Muscle of back (tissue), 11 donors: ENCODE measurements around the gene GSTM5. TPM values are rescaled to one million over a fixed set of nuclear protein-coding genes. Genes with fewer than 3 reads are reported as not detected.
"Not testable (repeated sequence)": the region's sequence is repeated elsewhere in the genome, so short reads cannot be mapped to it uniquely, and the experiment has no call there.

Experiments
- DNase-seq, 3 donors: peaks; one replicate each; pipeline versions ENCODE4 v3.0.0 to v3.0.0-alpha.2; 2013
- polyA plus RNA-seq, 10 donors: library from polyadenylated mRNA; unstranded; fragments of 120-200 nt; gene quantifications; one replicate each; pipeline ENCODE4 v1.2.1, GENCODE V29; 2013; ENCODE audit not compliant: insufficient read length in 10 of 10

The GSTM5 gene
- polyA plus RNA-seq, 10 donors: 7.3 to 42.1 (median 13.7) TPM

- not testable (repeated sequence) for DNase-seq
Observed at GRCh38 chr1:109694400-109694799, 17.7 kb upstream of the GSTM5 start.

DNA sequence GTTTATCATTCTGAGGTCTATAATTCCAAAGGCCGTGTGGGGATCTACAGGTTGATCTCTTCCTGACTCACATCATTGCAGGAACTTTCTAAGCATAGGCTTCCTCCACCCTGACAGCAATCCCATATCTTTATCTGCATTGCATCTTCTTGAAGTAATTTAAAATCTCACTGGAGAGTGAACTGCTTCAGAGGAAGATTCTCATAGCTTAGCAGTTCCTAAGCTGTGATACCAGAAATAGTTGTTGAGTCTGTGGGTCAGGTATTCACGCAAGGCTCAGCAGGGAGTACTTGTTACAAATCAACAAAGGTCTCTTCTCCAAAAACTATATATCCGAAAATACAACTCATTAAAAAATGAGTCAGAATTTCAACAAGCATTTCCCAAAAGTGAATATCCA, 16.9 kb upstream of the GSTM5 start:
- DNase-seq: not testable (repeated sequence)

DNA sequence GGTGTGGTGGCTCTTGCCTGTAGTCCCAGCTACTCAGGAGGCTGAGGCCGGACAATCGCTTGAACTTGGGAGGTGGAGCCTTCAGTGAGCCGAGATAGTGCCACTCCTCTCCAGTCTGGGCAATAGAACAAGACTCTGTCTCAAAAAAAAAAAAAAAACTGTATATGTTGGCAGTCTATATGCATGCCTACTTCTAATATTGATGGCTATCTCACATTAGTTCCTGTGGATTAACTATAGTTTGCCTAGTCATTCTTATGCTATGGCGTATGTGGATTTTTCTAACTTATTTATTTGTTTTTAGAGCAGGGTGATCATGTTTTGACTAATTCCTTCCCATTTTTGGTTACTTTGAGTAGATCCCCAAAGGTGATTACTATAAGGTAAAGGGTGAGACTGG, 15.0 kb upstream of the GSTM5 start:
- DNase-seq: no peak

- DNase-seq: not testable (repeated sequence)
Observed at GRCh38 chr1:109697861-109698260, 14.2 kb upstream of the GSTM5 start.

DNA sequence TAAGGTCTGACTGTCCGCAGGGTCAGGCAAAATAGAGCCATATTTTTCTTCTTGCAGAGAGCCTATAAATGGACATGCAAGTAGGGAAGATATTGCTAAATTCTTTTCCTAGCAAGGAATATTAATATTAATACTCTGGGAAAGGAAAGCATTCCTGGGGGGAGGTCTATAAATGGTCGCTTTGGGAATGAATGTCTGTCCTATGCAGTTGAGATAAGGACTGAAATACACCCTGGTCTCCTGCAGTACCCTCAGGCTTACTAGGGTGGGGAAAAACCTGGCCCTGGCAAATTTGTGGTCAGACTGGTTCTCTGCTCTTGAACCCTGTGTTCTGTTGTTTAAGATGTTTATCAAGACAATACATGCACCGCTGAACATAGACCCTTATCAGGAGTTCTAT, 9.1 kb upstream of the GSTM5 start:
- not testable (repeated sequence) for DNase-seq

GRCh38 chr1:109704173-109704572, 7.9 kb upstream of the GSTM5 start:
- DNase-seq: no peak

- DNase-seq: no peak
Observed at GRCh38 chr1:109705411-109705810, 6.6 kb upstream of the GSTM5 start.

- not testable (repeated sequence) for DNase-seq
Observed at GRCh38 chr1:109708949-109709348, 3.1 kb upstream of the GSTM5 start.

GRCh38 chr1:109709822-109710221, 2.2 kb upstream of the GSTM5 start:
- DNase-seq: not testable (repeated sequence)

GRCh38 chr1:109712321-109712864, 342 bp downstream of the GSTM5 start:
- no peak for DNase-seq

DNA sequence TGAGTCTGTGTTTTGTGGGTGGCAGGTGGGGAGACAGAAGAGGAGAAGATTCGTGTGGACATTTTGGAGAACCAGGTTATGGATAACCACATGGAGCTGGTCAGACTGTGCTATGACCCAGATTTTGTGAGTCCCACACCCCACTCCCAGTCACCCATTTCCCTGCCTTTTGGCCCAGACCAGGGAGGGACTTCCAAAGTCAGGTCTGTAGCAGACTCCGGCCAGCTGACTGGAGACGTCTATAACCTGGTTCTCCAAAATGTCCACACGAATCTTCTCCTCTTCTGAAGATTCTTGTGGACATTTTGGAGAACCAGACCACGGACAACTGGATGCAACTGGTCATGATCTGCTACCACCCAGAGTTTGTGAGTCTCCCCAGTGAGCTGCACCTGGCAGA, 1.6 kb downstream of the GSTM5 start:
- DNase-seq: no peak

- no peak for DNase-seq
Observed at GRCh38 chr1:109714661-109715372, 2.8 kb downstream of the GSTM5 start.

DNA sequence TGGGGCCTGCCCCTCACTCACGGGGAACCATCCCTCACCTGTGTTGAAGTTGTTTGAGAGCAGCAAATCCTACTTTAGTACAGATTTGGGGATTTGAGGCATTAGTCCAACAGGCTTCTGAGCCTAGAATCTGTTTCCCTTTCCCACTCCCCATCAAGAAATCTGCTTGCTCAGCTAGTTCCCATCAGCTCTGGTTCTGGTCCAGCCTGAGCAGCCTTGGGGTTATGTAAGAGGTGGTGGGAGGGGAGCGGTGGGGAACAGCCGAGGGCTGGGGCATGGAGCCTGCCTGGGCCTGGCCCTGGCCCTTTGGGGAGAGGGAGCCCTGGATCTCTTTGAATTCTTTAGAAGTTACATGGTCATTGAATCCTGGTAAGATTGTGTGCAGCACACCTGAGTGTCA, 4.1 kb downstream of the GSTM5 start:
- DNase-seq: no peak

DNA sequence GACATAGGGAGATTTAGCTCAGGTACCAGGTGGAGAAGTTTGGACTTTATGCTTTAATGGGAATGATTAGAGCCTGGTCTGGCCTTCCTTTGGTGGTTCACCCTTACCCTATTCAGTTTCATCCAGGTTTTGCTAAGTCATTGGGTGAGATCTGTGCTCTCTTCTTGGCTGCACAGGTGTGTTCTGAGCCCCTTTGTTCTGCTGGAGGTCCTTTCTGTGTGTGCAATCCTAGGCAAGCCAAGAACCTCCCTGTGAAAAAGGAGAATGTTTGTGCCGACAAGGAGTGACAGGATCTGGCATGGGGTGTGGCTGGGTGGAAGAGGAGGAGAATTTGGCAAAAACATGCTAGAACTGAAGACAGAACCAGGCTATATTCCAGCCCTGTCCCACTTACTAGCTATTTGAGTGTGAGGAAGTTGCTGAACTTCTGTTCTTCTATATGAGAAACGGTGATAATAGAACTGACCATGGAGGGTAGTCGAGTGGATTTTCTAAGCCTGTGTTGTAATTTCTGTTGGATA, 4.6 kb downstream of the GSTM5 start:
- DNase-seq: no peak

GRCh38 chr1:109717729-109718128, 5.7 kb downstream of the GSTM5 start:
- no peak for DNase-seq

DNA sequence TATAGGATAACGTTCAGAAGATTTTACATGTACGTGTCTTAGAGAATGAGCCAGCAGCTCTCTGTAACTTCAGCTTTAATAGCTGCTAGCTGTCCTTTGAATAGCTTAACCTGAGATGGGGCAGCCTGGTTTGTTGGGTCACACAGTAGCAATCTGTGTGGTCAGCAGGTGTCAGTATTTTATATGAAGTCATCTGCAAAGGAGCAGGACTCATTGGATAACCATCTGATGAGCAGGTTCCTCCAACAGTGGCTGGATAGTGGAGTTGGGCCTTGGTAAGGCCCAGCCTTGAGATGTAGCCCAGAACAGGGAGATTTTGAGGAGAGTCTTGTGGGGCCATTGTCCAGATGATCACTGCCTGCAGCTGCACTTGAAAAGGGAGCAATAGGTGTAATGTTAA, 6.4 kb downstream of the GSTM5 start:
- DNase-seq: no peak

- DNase-seq: no peak
Observed at GRCh38 chr1:109719337-109719837, 7.3 kb downstream of the GSTM5 start.

DNA sequence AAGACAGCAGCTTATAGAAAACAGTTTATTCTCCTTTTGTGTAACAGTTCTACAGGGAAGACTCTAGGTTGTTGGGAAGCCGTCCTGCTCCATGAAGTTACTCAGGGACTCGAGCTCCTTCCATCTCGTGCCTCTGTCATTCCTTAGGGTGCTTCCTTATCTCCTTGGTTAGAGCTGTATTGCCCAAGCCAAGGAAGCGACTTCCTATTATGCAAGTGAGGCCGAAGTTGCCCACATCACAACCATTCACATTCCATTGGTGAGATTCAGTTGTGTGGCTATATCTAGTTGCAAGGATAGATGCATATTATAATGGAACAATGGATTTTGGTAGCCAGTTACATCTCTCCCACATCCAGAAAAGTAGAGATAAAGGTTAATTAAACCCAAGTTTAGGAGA, 9.0 kb downstream of the GSTM5 start:
- DNase-seq: no peak

GRCh38 chr1:109721971-109722370, 9.9 kb downstream of the GSTM5 start:
- no peak for DNase-seq

DNA sequence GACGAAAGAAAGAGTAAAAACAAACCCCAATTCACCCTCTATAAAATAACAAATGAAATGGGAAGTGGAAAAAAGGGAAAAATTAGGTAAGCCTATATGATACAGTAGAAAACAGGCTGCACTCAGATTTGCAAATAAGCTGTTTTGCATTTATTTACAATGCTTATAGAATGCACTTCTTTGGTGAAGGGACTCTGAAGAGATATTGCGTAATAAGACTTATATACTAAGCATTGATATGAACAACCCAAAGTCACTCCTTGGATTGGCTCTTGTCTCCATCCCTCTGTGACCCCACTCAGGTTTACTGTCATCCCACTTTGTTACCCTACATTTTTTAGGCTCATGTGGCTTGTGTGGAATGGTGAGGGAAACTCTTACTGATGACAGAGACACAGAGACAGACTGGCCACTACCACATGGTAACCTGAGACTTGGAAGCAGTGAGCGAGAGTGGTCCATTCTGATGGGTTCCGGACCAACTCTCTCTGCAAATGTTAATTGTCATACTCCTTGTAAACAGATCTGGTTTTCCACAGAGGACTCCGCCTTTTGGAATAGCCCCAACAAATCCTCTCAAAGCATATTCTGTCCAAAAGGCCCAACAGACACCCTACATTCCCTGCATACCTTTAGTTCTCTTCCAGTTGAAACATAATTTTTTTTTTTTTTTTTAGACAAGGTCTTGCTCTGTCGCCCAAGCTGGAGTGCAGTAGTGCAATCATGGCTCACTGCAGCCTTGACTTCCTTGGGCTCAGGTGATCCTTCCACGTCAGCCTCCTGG, 11.0 kb downstream of the GSTM5 start:
- DNase-seq: no peak

DNA sequence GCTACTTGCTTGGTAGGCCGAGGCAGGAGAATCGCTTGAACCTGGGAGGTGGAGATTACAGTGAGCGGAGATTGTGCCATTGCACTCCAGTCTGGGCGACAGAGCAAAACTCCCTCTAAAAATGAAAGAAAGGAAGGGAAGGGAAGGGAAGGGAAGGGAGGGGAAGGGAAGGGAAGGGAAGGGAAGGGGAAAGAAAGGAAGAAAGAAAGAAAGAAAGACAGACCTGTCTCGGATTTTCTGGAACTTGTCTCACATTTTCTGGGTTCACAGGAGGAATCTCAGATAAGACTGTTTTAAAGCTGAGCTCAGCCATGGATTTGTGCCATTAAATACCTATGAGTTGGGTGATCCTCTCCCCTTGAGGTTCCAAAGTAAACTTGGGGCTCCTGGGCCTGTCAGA, 12.9 kb downstream of the GSTM5 start:
- DNase-seq: no peak

- DNase-seq: no peak
Observed at GRCh38 chr1:109725510-109725909, 13.5 kb downstream of the GSTM5 start.

- DNase-seq: no peak
Observed at GRCh38 chr1:109726007-109726406, 14.0 kb downstream of the GSTM5 start.
